A673 (cell line): Measurements from ENCODE around the gene EFCAB14. TPM values are rescaled to one million over a fixed set of nuclear protein-coding genes. Genes with fewer than 3 reads are reported as not detected.

Experiments used
- BruUV-seq: library from RNA; stranded (reverse); fragments of 400-500 nt; replicated peaks from 2 replicates; lab custom pipeline; 2021; lab: Mats Ljungman, UMichigan
- CTCF ChIA-PET: fragments of 300-600 bp; sonication (Branson Sonifier 250); formaldehyde crosslinking; loops from one replicate; lab custom pipeline; 2022; ENCODE audit warnings: antibody characterized with exemption; lab: Charles Lee
- POLR2A ChIA-PET: fragments of 300-600 bp; sonication (Branson Sonifier 250); formaldehyde crosslinking; loops from one replicate; lab custom pipeline; 2022; ENCODE audit warnings: antibody characterized with exemption; ENCODE audit not compliant: low non-redundant PET; lab: Charles Lee
- DNase-seq: peaks from one replicate; pipeline ENCODE4 v3.0.0-alpha.2; 2015; ENCODE audit warnings: low spot score
- H3K27ac ChIP-seq: fragments of 200-600 bp; sonication (generic); 2 replicates; pipeline ENCODE4 v1.5.1; 2016; ENCODE audit warnings: mixed run types, low read depth, mild to moderate bottlenecking, mixed read lengths, antibody characterized with exemption, low read length; ENCODE audit not compliant: poor library complexity, severe bottlenecking
- H3K27me3 ChIP-seq: fragments of 200-600 bp; sonication (generic); replicated peaks from 2 replicates; pipeline ENCODE4 v1.6.1; 2017; ENCODE audit warnings: mixed run types, low read depth, mild to moderate bottlenecking, mixed read lengths, antibody characterized with exemption, low read length; ENCODE audit not compliant: insufficient read depth, poor library complexity
- H3K36me3 ChIP-seq: fragments of 200-600 bp; sonication (generic); 2 replicates; pipeline ENCODE4 v1.6.1; 2016; ENCODE audit warnings: mixed run types, mild to moderate bottlenecking, mixed read lengths, antibody characterized with exemption, low read length; ENCODE audit not compliant: insufficient read depth, poor library complexity, severe bottlenecking
- H3K4me1 ChIP-seq: fragments of 200-600 bp; sonication (generic); 2 replicates; pipeline ENCODE4 v1.6.1; 2017; ENCODE audit warnings: mixed run types, mild to moderate bottlenecking, mixed read lengths, antibody characterized with exemption, low read length; ENCODE audit not compliant: insufficient read depth, poor library complexity, severe bottlenecking
- H3K4me3 ChIP-seq: fragments of 200-600 bp; sonication (generic); 2 replicates; pipeline ENCODE4 v1.5.1; 2016; ENCODE audit warnings: low read depth, mixed run types, mild to moderate bottlenecking, mixed read lengths, low read length; ENCODE audit not compliant: poor library complexity, severe bottlenecking
- H3K9me3 ChIP-seq: fragments of 200-600 bp; sonication (generic); 2 replicates; pipeline ENCODE4 v1.6.1; 2016; ENCODE audit warnings: mixed run types, low read depth, mild to moderate bottlenecking, mixed read lengths, antibody characterized with exemption, low read length; ENCODE audit not compliant: poor library complexity, severe bottlenecking
- CTCF ChIP-seq: fragments of 300-800, 200-600 bp; sonication (generic); conservative IDR thresholded peaks from 2 replicates; pipeline ENCODE4 v1.5.1; 2017; ENCODE audit warnings: low read depth, mild to moderate bottlenecking, antibody characterized with exemption, low read length, moderate library complexity, mixed read lengths
- EZH2 ChIP-seq: fragments of 200-600 bp; sonication (generic); IDR thresholded peaks from 2 replicates; pipeline ENCODE4 v1.6.1; 2017; ENCODE audit warnings: borderline replicate concordance, low read depth, mild to moderate bottlenecking, mixed read lengths, antibody characterized with exemption, low read length; ENCODE audit not compliant: poor library complexity, severe bottlenecking
- intact Hi-C: fragments of 100-400 bp; cut with micrococcal nuclease; formaldehyde crosslinking; loops from one replicate; pipeline ENCODE4 v1.10.0; 2022; ENCODE audit not compliant: unreplicated experiment
- total RNA-seq: library from RNA; stranded (reverse); gene quantifications from 2 replicates; pipeline ENCODE4 v1.2.3, GENCODE V29; 2021

Gene EFCAB14
- total RNA-seq, 1 experiment from 2014 or later, result 39.8 TPM

- CTCF ChIA-PET, result no interaction called here
- POLR2A ChIA-PET, result no interaction called here
- H3K36me3 ChIP-seq, result peaks cover 61% of the 10 kb centered on the region
These were observed 31.7 kb downstream of the EFCAB14 start for GRCh38 chr1:46687093-46687659.

GRCh38 chr1:46686255-46686654 lies 32.7 kb downstream of the EFCAB14 start:
- POLR2A ChIA-PET, result no interaction called here
- Histone ChIP-seq H3K9me3 (no peaks in the 10 kb centered on the region), H3K27me3 (no peaks in the 10 kb centered on the region), H3K4me3 (no peak overlapping the region), H3K27ac (peak overlapping the region; percentile 43), H3K36me3 (peaks cover 69% of the 10 kb centered on the region), H3K4me1 (peaks cover 50% of the 10 kb centered on the region)
- no TSS peak for BruUV-seq
- no peak for DNase-seq
- CTCF ChIA-PET, result no interaction called here
- intact Hi-C loops, result no loop called here
- no peak for TF ChIP-seq EZH2
- no peak for TF ChIP-seq CTCF

More at GRCh38 chr1:46687093-46687659, 31.7 kb downstream of the EFCAB14 start:
- Histone ChIP-seq H3K9me3 (no peaks in the 10 kb centered on the region), H3K4me1 (peaks cover 59% of the 10 kb centered on the region), H3K27me3 (no peaks in the 10 kb centered on the region), H3K4me3 (no peak overlapping the region), H3K27ac (peak overlapping the region; percentile 54)
- no TSS peak for BruUV-seq
- TF ChIP-seq CTCF, result no peak
- TF ChIP-seq EZH2, result no peak
- DNase-seq, result peak; percentile 74
- intact Hi-C loops, result no loop called here

- TF ChIP-seq EZH2 (no peak), CTCF (no peak)
- DNase-seq, result no peak
- intact Hi-C loops, result no loop called here
- peaks cover 77% of the 10 kb centered on the region for H3K36me3 ChIP-seq
- no peak overlapping the region for H3K27ac ChIP-seq
- no TSS peak for BruUV-seq
- H3K9me3 ChIP-seq, result no peaks in the 10 kb centered on the region
- H3K4me3 ChIP-seq, result no peak overlapping the region
- H3K27me3 ChIP-seq, result no peaks in the 10 kb centered on the region
- ChIA-PET POLR2A (no interaction called here), CTCF (no interaction called here)
- peaks cover 36% of the 10 kb centered on the region for H3K4me1 ChIP-seq
These were observed 34.2 kb downstream of the EFCAB14 start for GRCh38 chr1:46684670-46685069.
